GM20000 (cell line): ENCODE measurements around the gene RPP21.

Experiments used
- DNase-seq: peaks from one replicate; pipeline ENCODE4 v3.0.0; 2012; ENCODE audit warnings: low spot score
- TF ChIP-seq, protein P1 (sequence below): IDR thresholded peaks from 2 replicates; pipeline ENCODE4 v1.5.1; 2012; ENCODE audit warnings: mild to moderate bottlenecking, control low read depth; ENCODE audit errors: extremely low read depth, missing control alignments

RPP21 gene

DNA sequence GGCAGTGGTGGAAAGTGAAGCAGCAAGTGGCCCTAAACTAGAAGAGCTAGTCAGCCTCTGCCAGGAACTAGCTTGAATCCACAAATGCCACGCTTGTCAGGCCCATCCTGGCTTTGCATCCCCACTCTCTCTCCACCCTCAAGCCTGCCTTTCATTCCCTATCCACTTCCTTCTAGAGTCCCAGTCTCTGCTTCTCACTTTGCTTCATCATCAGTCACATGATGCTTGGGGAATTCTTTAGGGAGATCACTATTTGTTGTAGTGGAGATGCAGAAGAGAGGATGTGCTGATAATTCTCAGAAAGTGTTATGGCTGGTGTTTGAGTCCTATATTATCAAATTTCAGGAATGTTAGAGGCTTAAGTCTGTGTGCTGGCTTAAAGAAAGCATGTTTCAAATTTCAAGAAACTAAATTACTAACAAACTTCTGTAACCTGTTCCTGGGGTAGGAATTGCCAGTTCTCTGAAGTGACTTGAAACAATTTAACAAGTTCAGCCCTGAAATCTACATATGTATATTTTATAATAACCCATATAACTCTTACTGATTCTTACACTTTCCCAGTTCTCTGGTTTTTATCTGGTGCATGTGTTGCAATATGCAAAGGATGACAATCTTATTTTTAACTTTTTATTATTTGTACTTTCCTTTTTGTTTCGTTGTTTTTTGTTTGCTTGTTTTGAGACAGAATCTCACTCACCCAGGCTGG is 10.7 kb upstream of the RPP21 start:
- DNase-seq, result no peak
- TF ChIP-seq, protein P1, sequence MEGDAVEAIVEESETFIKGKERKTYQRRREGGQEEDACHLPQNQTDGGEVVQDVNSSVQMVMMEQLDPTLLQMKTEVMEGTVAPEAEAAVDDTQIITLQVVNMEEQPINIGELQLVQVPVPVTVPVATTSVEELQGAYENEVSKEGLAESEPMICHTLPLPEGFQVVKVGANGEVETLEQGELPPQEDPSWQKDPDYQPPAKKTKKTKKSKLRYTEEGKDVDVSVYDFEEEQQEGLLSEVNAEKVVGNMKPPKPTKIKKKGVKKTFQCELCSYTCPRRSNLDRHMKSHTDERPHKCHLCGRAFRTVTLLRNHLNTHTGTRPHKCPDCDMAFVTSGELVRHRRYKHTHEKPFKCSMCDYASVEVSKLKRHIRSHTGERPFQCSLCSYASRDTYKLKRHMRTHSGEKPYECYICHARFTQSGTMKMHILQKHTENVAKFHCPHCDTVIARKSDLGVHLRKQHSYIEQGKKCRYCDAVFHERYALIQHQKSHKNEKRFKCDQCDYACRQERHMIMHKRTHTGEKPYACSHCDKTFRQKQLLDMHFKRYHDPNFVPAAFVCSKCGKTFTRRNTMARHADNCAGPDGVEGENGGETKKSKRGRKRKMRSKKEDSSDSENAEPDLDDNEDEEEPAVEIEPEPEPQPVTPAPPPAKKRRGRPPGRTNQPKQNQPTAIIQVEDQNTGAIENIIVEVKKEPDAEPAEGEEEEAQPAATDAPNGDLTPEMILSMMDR, result no peak

DNA sequence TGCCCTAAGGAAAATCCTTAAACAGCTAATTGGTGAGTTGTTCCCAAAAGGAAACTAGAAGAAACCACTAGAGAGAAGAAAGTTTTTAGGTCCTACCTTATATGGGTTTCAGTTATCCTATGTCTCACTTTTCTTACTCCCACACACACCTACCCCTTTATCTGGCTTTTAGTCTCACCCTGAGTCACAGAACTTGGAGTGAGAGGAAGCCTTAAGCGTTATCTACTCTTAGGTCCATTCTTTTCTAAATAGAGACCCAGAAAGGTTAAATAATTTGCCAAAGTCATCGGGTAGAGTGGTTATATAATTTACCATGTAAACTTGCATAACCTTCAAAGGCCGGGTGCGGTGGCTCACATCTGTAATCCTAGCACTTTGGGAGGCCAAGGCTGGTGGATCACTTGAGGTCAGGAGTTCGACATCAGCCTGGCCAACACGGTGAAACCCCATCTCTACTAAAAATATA is 4.3 kb upstream of the RPP21 start:
- DNase-seq, result no peak
- TF ChIP-seq, protein P1, result no peak

DNA sequence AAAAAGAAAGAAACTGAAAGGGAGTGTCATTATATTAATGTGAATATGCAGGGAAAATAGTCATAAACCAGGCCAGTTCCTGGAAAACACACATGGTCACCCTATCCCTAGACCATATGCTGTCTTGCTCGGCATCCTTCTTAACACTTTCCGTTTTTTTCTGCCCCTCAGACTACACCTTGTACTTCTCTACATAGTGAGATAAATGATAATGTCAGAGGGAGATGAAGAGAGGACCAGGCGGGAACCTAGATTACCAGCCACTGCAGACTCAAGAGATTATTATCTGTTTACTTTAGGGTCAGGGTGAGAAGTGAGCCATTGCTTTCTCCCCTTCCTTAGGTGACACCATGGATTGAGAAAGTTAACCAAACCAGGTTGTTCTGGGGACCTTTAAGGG is 3.7 kb upstream of the RPP21 start:
- DNase-seq, result no peak
- TF ChIP-seq, protein P1, result no peak

DNA sequence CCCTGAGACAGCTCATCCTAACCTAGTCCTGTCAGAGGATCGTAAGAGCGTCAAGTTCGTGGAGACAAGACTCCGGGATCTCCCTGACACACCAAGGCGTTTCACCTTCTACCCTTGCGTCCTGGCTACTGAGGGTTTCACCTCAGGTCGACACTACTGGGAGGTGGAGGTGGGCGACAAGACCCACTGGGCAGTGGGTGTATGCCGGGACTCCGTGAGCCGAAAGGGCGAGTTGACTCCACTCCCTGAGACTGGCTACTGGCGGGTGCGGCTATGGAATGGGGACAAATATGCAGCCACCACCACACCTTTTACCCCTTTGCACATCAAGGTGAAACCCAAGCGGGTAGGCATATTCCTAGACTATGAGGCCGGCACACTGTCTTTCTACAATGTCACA is 3.2 kb upstream of the RPP21 start:
- TF ChIP-seq, protein P1, result no peak
- no peak for DNase-seq

DNA sequence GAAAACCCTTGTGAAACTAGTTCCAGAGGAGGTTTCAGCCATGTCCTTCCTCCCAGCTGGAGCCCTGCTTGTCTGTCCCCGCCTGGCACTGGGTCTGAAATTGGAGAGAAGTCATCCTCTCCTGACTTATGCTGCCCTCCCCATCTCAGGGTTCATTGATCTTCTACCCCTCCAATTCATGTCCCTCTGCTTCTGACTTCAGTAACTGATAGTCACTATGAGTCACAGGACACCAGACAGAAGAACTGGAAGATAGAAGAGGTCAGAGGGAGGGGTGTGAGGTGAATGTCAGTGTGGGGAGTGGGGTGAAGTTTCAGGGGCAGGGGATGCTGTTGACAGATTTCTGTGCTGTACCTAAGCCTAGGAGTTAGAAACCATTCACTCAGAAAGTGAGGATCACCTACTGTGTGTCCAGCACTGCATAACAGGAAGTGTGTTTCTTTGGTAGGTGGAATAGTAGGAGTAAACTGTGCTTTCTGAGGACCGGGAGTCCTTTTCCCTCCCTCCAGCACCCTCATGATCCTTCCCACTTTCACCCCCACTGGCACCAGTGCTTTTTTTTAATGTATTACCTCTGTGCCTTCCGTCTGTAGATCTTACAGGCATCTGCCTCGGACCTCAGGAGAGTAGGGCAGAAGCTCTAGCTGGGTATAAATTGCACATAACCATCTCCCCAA is 627 bp upstream of the RPP21 start:
- TF ChIP-seq, protein P1, result no peak
- no peak for DNase-seq

DNA sequence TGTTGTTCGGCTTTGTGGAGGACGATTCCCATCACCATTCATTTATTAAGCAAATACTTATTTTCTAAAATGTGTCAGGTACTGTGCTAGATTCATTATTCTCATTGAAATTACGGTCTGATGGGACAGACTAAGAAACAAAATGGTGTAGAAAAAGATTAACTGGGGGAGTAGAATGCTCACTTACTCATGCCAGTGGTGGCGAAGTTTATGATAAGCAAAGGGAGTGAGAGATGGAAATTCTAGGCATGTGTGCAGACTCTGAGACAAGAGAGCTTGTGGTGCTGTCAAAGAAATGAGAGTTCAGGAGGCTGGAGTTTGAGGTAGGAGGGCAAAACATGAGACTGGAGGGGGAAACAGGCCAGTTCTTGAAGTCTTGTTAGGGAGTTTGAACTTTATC is 896 bp downstream of the RPP21 start:
- DNase-seq, result no peak
- TF ChIP-seq, protein P1, result no peak

DNA sequence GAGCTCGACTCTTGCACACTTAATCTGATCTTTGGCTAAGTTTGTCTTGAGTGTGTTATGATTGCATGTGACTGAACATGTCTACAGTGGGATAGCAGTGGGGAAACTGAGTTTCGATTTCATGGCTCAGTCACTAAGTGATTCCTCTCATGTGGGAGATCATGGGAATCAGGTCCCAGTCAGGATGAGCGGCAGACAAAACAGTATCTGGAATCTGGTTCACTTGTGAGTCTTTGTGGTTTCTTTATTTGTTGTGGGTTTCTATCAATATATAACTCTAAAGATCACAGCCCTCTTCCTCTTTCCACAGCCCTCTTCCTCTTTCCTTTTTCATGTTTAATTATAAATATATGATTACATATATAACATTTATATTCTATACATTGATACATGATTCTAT is 4.0 kb downstream of the RPP21 start:
- TF ChIP-seq, protein P1, result no peak
- DNase-seq, result no peak
